Esophagus mucosa (tissue), 1 donor: ENCODE results near the gene RSBN1L. TPM values are rescaled to one million over a fixed set of nuclear protein-coding genes. Genes with fewer than 3 reads are reported as not detected.
A peak's percentile ranks its signal among the peaks of the same experiment; 100 is the strongest.

ENCODE experiments used
- ATAC-seq: fragments of 200-7000 bp; cut with Tn5 transposase; one replicate; pipeline ENCODE4 v1.9.1; 2020
- total RNA-seq: library from RNA; stranded (reverse); gene quantifications from one replicate; pipeline ENCODE4 v1.2.4, GENCODE V29; 2023
- donor health status: DM: yes; HTN: yes; CAD: no.

The RSBN1L gene
- total RNA-seq, 1 donor from 2014 or later = 9.9 TPM

DNA sequence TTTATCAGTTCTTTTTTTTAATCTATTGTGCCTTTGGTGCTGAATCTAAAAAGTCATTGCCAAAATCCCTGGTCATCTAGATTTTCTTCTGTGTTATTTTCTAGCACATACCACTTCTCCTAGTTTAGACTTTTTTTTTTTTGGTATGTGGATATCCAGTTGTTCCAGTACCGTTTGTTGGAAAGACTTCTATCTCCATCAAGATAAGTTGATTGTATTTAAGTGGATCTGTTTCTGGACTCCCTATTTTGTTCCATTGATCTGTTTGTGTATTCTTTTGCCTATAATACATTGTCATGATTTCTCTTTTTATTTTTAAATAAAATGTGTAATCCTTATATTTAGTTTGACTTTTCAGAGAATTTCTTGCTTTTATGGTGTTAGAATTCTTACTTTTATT lies 35.5 kb downstream of the RSBN1L start:
- ATAC-seq = no peak

DNA sequence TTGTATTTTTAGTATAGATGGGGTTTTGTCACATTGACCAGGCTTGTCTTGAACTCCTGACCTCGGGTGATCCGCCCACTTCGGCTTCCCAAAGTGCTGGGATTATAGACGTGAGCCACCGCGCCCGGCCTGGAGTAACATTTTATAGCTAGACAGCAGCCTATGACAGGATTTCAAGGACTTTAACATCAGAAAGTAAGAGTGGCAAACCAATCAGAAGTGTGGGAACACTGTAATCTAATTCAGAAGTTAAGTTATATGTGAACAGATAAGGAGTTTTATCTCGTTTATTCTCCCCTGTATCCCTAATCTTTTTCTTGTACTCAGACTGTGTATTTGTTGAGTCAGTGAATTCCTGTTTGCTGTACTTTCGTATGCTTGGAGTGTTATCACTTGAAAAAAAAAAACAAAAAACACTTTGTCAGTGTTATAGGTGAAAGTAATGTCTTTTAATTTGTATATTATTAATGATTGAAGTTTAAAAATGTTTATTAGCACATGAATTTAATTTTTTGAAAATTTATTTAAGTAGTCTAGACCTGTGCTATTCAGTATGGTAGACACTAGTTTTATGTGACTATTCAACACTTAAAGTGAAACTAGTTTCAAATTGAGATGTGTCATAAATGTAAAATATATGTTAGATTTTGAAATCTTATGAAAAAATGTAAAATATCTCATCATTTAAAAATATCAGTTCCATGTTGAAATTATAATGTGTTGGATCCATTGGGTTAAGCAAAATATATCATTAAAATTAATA lies 38.6 kb downstream of the RSBN1L start:
- ATAC-seq = no peak

DNA sequence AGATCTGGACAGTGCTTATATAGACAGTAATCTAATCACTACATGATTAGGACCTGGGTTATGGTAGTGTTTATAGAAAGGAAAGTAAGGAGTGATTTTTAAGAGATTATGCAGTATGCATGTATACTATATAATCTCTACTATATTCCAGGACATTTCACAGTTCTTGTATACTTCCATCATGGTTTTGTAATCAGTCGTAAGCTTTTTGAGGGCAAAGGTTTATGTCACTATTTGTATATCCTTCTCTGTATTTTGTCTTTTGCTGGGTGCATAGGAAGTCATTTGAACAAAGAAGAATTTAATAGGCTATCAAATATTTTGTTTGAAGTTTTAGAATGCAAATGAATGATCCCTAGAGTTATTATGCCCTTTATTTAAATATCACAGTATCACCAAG lies 39.2 kb downstream of the RSBN1L start:
- no peak for ATAC-seq

DNA sequence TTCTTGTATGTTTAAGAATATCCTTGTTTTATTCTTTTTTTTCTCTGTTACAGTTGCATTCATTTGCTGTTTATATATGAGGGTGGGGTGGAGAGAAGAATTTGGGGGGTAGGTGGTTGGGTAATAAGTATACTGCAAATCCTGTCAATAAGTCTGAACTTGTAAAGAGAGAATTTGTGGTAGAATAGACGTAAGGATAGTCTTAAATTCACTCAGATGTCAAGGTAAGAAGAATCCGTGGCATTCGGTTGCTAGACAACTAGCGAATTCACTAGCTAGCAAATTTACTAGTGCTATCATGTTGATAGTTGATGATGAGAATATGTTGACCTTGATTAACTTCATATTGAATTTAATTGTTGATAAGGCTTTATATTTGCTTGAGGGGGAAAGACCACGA lies 40.7 kb downstream of the RSBN1L start:
- no peak for ATAC-seq

DNA sequence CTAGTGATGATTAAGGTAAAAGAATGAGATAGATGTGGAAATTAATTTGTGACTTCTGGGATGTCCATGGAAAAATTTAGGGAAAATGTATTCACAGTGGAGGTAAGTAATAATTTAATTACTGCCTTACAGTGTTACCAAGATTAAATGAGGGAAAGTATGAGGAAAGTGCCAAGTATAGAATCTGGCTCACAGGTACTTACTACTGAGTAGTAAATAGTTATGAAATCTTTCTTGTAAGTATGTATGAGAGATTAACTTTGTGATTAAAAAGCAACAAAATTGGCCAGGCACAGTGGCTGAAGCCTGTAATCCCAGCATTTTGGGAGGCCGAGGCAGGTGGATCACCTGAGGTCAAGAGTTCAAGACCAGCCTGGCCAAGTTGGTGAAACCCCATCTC lies 42.1 kb downstream of the RSBN1L start:
- no peak for ATAC-seq

DNA sequence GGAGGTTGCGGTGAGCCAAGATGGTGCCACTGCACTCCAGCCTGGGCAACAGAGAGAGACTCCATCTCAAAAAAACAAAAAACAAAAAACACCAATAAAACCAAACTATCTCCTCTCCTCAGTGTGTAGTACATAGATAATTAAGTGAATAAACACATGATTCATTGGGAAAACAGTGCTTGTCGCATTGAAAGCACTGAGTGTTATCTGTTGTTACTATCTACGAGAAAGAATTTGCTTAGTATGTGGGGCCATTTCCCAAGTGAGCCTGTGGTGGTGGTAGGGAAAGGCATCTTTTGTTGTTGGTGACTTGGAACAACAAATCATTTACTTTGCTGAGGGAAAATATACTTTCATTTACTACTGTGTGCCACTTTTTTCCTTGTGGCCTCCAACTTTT lies 42.6 kb downstream of the RSBN1L start:
- no peak for ATAC-seq

DNA sequence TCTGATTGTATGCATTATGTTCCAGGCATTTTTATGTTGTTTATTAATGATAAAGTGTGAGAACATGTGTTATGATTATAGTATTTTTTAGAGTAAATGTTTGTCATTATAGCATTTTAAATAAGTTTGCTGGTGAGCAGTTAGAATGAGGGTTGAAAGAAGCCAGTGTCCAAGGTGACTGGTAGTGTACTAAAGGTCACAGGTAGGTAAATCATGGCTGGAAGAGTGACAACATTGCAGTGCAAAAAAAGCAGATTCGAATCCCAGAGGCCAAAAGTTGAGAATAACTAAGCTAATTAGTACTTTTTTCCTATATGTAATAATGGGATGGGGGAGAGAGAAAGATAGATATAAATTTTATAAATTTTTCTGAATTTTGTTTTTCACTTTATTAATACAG lies 44.0 kb downstream of the RSBN1L start:
- ATAC-seq = no peak

DNA sequence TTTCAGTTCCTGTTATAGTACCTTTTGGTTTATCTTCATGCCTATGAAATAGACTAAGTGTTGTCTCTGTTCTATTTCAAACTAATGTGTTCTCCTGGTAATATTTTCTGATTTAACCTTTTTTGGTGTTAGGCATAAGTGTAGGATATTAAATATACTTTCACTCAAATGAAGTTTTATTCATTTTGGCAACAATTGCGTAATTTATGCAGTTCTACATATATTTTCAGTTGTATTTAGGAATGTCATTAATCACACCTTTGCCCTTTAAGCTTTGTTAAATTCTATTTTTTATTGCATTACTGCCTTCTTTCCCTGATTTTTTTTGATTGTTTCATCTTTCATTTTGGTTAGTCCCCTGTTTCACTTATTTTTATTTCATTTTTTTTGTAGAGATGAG lies 47.3 kb downstream of the RSBN1L start:
- no peak for ATAC-seq

DNA sequence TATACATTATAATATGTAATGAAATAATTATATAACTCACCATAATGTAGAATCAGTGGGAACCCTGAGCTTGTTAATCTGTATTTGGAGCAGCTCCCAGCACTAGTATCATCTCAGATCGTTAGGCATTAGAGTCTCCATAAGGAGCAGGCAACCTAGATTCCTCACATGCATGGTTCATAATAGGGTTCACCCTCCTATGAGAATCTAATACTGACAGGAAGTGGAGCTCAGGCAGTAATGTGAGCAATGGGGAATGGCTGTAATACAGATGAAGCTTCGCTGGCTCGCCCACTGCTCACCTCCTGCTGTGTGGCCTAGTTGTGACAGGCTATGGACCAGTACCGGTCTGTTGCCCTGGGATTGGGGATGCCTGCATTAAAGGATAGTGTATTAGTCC lies 49.5 kb downstream of the RSBN1L start:
- ATAC-seq = no peak

DNA sequence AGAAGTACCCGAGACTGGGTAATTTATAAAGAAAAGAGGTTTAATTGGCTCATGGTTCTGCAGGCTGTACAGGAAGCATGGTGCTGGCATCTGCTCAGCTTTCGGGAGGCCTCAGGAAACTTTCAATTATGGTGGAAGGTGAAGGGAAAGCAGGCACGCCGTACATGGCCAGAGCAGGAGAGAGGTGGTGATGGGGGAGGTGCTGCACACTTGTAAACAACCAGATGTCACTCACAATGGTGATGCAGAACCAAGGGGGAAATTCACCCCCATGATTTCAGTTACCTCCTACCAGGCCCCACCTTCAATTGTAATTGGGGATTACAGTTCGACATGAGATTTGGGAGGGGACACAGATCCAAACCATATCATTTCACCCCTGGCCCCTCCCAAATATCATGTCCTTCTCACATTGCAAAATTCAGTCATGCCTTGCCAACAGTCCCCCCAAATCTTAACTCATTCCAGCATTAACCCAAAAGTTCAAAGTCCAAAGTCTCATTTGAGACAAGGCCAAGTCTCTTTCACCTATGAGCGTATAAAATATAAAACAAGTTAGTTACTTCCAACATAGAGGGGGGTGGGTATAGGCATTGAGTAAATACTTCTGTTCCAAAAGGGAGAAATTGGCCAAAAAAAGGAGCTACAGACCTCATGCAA lies 50.0 kb downstream of the RSBN1L start:
- no peak for ATAC-seq

DNA sequence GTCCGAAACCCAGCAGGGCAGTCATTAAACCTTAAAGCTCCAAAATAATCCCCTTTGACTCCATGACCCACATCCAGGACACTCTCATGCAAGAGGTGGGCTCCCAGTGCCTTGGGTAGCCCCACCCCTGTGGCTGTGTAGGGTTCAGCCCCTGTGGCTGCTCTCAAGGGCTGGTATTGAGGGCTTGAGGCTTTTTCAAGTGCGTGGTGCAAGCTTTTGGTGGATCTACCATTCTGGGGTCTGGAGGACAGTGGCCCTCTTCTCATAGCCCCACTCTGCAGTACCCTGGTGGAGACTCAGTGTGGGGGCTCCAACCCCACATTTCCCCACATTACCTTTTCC lies 50.5 kb downstream of the RSBN1L start:
- no peak for ATAC-seq

DNA sequence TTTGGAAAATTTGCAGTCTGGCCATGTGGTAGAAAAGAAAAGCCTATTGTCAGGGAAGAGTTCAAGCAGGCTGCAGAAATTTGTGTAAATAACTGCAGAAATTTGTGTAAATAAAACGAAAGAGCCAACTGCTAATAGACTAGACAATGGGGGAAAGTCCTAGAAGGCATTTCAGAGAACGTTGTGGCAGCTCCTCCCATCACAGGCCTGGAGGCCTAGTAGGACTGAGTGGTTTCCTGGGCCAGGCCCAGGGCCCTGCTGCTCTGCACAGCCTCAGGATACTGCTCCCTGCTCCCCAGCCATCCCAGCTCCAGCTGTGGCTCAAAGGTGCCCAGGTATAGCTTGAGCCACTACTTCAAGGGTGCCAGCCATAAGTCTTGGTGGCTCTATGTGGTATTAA lies 50.9 kb downstream of the RSBN1L start:
- peak; percentile 18 for ATAC-seq

DNA sequence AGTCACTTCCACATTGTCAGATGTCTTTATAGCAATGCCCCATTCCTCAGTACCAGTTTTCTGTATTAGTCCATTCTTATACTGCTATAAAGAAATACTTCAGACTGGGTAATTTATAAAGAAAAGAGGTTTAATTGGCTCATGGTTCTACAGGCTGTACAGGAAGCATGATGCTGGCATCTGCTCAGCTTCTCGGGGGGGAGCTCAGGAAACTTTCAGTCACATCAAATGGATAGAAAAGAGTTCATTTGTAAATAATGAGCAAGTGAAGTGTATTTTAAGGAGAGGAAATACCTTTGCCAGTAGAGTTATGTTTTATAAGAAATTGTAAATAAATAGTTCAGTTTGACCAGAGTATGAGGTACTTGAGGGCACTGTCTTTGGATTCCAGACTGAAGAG lies 51.5 kb downstream of the RSBN1L start:
- ATAC-seq = no peak

DNA sequence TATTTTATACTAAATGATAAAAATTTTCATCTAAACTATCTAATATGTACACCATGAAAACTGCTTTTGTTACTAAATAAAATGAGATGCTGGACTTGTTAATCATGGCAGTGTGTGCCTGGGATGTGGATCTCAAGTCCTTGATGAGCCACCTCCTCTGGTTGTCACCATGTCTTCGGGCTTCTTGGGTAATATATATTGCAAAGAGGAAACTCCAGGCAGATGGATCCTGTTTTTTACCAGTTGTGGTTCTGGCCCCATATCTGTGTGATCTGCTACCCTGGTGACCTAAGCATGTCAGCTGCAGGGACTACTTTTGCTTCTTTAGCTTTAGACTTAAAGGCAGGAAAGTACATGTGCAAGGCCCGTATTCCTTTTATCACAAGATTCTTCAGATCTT lies 55.8 kb downstream of the RSBN1L start:
- ATAC-seq = no peak

DNA sequence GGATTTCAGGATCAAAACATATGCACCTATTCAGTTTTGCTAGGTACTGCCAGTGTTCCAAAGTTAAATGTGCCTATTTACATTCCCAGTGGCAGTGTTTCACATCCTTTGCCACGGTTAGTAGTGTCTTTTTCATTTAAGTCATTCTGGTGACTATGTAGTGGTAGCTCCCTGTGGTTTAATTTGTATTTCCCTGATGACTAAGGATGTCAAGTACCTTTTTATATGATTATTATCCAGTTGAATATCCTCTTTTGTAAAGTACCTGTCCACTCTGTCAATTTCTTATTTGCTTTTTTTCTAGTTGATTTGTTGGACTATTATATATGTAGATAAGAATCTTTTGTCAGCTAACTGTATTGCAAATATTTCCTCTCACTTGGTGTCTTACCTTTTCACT lies 56.9 kb downstream of the RSBN1L start:
- ATAC-seq = no peak

DNA sequence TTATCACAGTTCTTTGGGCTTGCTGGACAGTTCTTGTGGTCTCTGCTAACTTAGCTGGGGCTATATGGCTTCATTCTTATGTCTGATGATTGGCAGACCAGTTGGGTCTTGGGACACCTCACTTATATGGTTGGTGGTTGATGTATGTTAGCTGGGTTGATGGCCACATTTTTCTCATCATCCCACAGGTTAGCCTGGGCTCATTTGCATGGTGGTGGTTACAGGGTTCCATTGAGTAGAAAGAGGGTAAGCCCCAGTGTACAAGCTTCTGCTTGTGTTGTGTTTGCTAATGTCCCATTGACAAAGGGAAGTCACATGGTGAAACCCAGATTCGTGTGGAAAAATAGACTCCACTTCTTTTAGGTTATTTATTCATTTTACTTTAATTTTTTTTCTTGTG lies 61.3 kb downstream of the RSBN1L start:
- ATAC-seq = peak; percentile 42

DNA sequence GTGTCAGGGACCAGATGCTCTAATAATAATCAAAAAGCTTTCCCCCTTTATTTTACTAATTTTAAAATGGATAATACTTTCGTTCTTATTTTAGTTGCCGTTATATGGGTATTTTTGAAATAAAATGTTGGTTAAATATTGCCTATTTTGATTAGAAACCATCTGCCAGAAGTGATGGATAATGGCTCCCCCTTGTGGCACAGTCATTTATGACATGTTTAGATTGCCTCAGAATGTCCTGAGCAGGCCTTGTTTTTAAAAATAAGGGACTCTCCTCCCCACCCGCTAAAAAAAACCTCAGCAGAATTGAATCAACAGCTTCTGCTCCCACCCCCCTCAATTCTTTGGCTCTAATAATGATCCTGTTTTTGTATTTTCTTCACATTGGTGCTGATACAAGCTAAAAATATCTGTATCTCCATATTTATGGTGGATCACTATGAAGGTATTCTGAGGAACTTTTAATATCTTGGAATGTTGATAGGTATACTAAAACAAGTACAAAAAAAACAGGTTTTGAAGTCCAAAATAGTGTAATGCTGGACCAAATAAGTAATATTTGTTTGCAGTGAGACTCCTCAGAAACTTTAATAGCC lies 63.1 kb downstream of the RSBN1L start:
- peak; percentile 68 for ATAC-seq

DNA sequence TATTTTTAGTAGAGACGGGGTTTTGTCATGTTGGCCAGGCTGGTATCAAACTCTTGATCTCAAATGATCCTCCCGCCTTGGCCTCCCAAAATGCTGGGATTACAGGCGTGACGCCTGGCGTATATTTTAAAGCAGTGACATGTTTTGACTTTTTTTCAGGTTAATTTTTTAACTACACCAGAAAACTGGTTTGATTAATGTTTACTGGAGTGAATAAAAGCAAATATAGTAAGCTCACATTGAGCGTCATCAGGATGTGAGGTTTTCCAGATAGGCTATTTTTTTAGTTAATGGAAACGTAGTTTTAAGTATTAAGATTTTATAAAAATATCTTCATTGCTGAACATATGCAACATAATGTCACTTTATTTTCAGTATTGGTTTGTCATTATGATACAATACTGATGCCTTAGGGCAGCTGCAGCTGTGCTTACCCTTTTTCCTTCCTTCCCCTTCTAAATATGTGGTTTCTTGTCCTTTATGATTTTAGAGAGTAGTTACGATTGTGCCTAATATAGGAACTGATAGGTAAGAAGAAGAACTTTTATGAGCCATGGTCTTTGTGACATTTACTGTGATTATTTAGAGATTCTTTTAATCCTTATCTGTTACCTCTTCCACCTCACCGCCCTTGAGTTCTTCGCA lies 64.7 kb downstream of the RSBN1L start:
- ATAC-seq = no peak

DNA sequence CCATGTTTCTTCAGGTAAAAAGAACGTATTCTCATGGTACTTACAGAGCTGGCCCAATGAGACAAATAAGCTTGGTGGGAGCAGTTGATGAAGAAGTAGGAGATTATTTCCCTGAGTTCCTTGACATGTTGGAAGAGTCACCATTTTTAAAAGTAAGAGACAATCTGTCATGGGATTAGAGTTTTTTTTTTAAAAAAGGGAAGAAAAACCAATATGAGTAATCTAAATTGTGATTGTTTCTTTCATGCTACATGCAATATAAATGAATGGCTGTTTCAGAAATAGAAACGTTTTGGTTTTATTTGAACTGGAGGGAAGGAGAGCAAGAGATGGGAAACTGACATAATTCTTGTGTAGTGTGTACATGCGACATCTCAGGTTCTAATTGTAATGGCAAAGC lies 69.2 kb downstream of the RSBN1L start:
- ATAC-seq = no peak

DNA sequence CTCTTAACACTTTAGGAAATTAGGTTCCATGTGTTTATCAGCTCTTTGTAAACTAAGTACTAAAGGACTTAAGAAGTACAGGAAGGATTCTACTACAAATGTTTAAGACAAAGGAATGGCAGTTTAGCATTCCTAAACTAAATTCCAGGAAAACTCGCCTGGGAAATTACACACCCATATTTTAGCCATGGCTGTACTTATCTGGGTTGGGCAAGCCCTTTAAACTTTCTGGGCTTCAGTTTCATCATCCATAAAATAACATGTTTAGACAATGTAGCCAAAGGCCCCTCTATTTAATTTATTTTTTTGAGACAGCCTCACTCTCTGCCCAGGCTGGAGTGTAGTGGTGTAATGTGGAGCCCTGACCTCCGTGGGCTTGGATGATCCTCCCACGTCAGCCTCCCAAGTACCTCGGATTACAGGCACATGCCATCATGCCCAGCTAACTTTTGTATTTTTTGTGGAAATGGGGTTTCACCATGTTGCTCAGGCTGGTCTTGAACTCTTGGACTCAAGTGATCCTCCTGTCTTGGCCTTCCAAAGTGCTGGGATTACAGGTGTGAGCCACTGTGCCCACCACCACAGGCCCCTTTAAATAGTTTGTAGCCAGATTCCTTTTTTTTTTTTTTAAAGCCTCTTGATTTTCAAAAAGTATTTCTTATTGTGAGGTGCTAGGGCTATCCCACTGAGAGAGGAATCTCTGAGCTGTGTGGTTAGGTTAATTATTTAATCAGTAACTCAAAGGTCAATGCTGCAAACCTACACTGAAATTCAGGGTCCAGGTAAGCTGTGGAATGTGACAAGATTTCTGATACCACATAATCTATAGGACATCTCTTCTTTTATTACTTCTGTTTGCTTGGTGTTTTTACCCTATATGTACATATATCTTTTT lies 69.9 kb downstream of the RSBN1L start:
- no peak for ATAC-seq

DNA sequence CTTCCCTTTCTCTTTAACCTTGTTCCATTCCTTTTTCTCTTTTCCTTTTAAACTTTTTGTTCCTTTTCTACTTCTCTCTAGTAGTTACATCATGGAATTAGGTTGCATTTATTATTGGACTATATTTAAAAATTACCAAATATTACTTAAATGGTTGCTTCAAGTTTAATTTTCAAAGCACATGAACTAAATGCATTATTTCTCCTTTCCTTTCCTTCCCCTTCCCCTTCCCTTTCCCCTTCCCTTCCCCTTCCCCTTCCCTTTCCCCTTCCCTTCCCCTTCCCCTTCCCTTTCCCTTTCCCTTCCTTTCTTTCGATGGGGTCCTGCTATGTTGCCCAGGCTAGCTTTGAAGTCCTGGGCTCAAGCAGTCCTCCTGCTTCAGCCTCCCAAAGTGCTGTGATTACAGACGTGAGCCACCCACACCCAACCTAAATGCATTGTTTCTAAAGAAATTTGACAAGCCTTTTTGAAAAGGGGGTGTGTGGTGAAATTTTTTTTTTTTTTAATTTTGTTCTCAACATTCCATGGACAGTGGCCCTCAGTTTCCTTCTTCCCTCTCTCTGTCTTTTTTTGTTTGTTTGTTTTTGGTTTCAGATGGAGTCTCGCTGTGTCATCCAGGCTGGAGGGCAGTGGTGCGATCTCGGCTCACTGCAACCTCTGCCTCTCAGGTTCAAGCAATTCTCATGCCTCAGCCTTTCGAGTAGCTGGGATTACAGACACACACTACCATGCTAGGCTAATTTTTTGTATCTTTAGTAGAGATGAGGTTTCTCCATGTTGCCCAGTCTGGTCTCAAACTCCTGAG lies 70.7 kb downstream of the RSBN1L start:
- ATAC-seq = no peak

DNA sequence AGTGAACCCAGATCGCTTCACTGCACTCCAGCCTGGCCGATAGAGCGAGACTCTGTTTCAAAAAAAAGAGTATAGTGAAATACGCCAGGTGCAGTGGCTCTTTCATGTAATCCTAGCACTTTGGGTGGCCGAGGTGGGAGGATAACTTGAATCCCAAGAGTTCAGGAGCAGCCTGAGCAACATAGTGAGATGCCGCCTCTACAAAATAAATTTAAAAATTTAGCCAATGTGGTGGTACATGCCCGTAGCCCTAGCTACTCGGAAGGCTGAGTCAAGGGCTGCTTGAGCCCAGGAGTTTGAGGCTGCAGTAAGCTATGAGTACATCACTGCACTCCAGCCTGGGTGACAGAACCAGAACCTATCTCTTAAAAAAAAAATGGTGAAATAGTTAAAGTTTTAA lies 74.1 kb downstream of the RSBN1L start:
- ATAC-seq = no peak
